GDM1 (cell line): ENCODE measurements around the gene KCTD18.

Source experiments
- DNase-seq: peaks from one replicate; lab custom pipeline; 2025; lab: John Stamatoyannopoulos, UW

KCTD18 gene

GRCh38 chr2:200509612-200510433 lies at the start of gene KCTD18:
Gene KCTD18 (minus strand): TSS chr2:200510068. CDS start chr2:200507016, 3,052 bp downstream.
- DNase-seq: peak; percentile 88

- DNase-seq: no peak
These were observed 30.9 kb upstream of the KCTD18 start for GRCh38 chr2:200540793-200541192.

- DNase-seq: no peak
These were observed 28.3 kb upstream of the KCTD18 start for GRCh38 chr2:200538139-200538538.

- DNase-seq: no peak
These were observed 24.7 kb upstream of the KCTD18 start for GRCh38 chr2:200534572-200534971.

GRCh38 chr2:200533754-200534153 lies 23.9 kb upstream of the KCTD18 start:
- no peak for DNase-seq

- DNase-seq: no peak
These were observed 18.4 kb upstream of the KCTD18 start for GRCh38 chr2:200528228-200528627.

- DNase-seq: peak; percentile 94
These were observed 16.2 kb upstream of the KCTD18 start, which contains the start of gene SGO2 for GRCh38 chr2:200525882-200526651. Gene SGO2 (plus strand): TSS chr2:200526207. CDS start chr2:200532976, 6,769 bp downstream.

GRCh38 chr2:200525551-200525881 lies 15.6 kb upstream of the KCTD18 start:
- DNase-seq: no peak

GRCh38 chr2:200525066-200525465 lies 15.2 kb upstream of the KCTD18 start:
- no peak for DNase-seq

- no peak for DNase-seq
These were observed 13.7 kb upstream of the KCTD18 start for GRCh38 chr2:200523604-200524003.

GRCh38 chr2:200523158-200523557 lies 13.3 kb upstream of the KCTD18 start:
- DNase-seq: no peak

GRCh38 chr2:200515155-200515554 lies 5.3 kb upstream of the KCTD18 start:
- no peak for DNase-seq

- no peak for DNase-seq
These were observed 645 bp downstream of the KCTD18 start for GRCh38 chr2:200509235-200509611.

- DNase-seq: no peak
These were observed 2.7 kb downstream of the KCTD18 start for GRCh38 chr2:200507179-200507578.

GRCh38 chr2:200506679-200507078 lies 3.2 kb downstream of the KCTD18 start:
- no peak for DNase-seq

GRCh38 chr2:200502196-200502595 lies 7.7 kb downstream of the KCTD18 start:
- no peak for DNase-seq

GRCh38 chr2:200498402-200499162 lies 11.3 kb downstream of the KCTD18 start:
- DNase-seq: no peak

GRCh38 chr2:200496696-200497095 lies 13.2 kb downstream of the KCTD18 start:
- no peak for DNase-seq

GRCh38 chr2:200494048-200494447 lies 15.8 kb downstream of the KCTD18 start:
- no peak for DNase-seq

- no peak for DNase-seq
These were observed 17.2 kb downstream of the KCTD18 start for GRCh38 chr2:200492656-200493055.

GRCh38 chr2:200490001-200490400 lies 19.9 kb downstream of the KCTD18 start:
- no peak for DNase-seq

GRCh38 chr2:200488169-200488568 lies 21.7 kb downstream of the KCTD18 start:
- DNase-seq: no peak

- DNase-seq: no peak
These were observed 23.3 kb downstream of the KCTD18 start for GRCh38 chr2:200486529-200486928.
